Neural cell (in vitro differentiated cells): Measurements from ENCODE around the gene TDRKH. TPM values are rescaled to one million over a fixed set of nuclear protein-coding genes. Genes with fewer than 3 reads are reported as not detected.

Source experiments
- H2AFZ ChIP-seq: fragments of 200-600, 300-800 bp; sonication (generic), shearing (Covaris generic); 2 replicates; pipeline ENCODE4 v1.6.0; 2014; ENCODE audit warnings: low read depth, mild to moderate bottlenecking, antibody characterized with exemption, low read length, moderate library complexity
- H3F3A ChIP-seq: fragments of 200-600 bp; shearing (Covaris generic); 2 replicates; pipeline ENCODE4 v1.6.1; 2016; ENCODE audit warnings: mild to moderate bottlenecking, moderate library complexity, mixed read lengths, antibody characterized with exemption, low read length; ENCODE audit not compliant: insufficient read depth, poor library complexity, severe bottlenecking
- H3K27ac ChIP-seq: fragments of 200-600, 300-800 bp; sonication (generic), shearing (Covaris generic); 2 replicates; pipeline ENCODE4 v1.5.1; 2014; ENCODE audit warnings: mild to moderate bottlenecking, low read length, moderate library complexity
- H3K27me3 ChIP-seq: fragments of 300-800, 200-600 bp; sonication (generic), shearing (Covaris generic); 2 replicates; pipeline ENCODE4 v1.6.0; 2014; ENCODE audit warnings: mild to moderate bottlenecking, low read depth, low read length, moderate library complexity; ENCODE audit not compliant: insufficient read depth
- H3K36me3 ChIP-seq: fragments of 300-800, 200-600 bp; sonication (generic), shearing (Covaris generic); 2 replicates; pipeline ENCODE4 v1.5.1; 2014; ENCODE audit warnings: mild to moderate bottlenecking, antibody characterized with exemption, low read length, moderate library complexity; ENCODE audit not compliant: insufficient read depth
- H3K4me2 ChIP-seq: fragments of 300-800, 200-600 bp; sonication (generic), shearing (Covaris generic); 2 replicates; pipeline ENCODE4 v1.6.0; 2014; ENCODE audit warnings: mild to moderate bottlenecking, low read length
- H3K4me3 ChIP-seq: fragments of 300-800, 200-600 bp; sonication (generic), shearing (Covaris generic); 2 replicates; pipeline ENCODE4 v1.5.1; 2014; ENCODE audit warnings: mild to moderate bottlenecking, low read length, moderate library complexity
- H3K79me2 ChIP-seq: fragments of 200-600 bp; shearing (Covaris generic); replicated peaks from 2 replicates; pipeline ENCODE4 v1.6.0; 2014; ENCODE audit warnings: mild to moderate bottlenecking, low read length, moderate library complexity; ENCODE audit not compliant: insufficient read depth
- H3K9ac ChIP-seq: fragments of 300-800, 200-600 bp; sonication (generic), shearing (Covaris generic); 2 replicates; pipeline ENCODE4 v1.6.1; 2016; ENCODE audit warnings: mild to moderate bottlenecking, low read length, mixed read lengths
- H3K9me2 ChIP-seq: fragments of 200-600 bp; shearing (Covaris generic); 2 replicates; pipeline ENCODE4 v1.6.1; 2016; ENCODE audit warnings: mild to moderate bottlenecking, low read length, mixed read lengths; ENCODE audit not compliant: insufficient read depth
- H3K9me3 ChIP-seq: fragments of 200-600, 300-800 bp; sonication (generic), shearing (Covaris generic); 2 replicates; pipeline ENCODE4 v1.6.1; 2016; ENCODE audit warnings: mild to moderate bottlenecking, mixed run types, low read length, moderate library complexity, mixed read lengths
- H4K20me1 ChIP-seq: fragments of 200-600 bp; shearing (Covaris generic); 2 replicates; pipeline ENCODE4 v1.6.1; 2016; ENCODE audit warnings: mild to moderate bottlenecking, mixed run types; ENCODE audit not compliant: insufficient read depth
- EP300 ChIP-seq: fragments of 450-650 bp; conservative IDR thresholded peaks from 2 replicates; pipeline ENCODE4 v1.6.1; 2014; ENCODE audit warnings: antibody characterized with exemption, mild to moderate bottlenecking, moderate library complexity; ENCODE audit not compliant: poor library complexity, severe bottlenecking
- EZH2 ChIP-seq: fragments of 200-600, 300-800 bp; shearing (Covaris generic), sonication (generic); IDR thresholded peaks from 2 replicates; pipeline ENCODE4 v1.6.1; 2014; ENCODE audit warnings: antibody characterized with exemption, low read length, borderline replicate concordance, mild to moderate bottlenecking; ENCODE audit not compliant: insufficient read depth, poor library complexity, severe bottlenecking
- MXI1 ChIP-seq: fragments of 450-650 bp; conservative IDR thresholded peaks from 2 replicates; pipeline ENCODE4 v1.6.1; 2014; ENCODE audit warnings: antibody characterized with exemption, mild to moderate bottlenecking; ENCODE audit not compliant: poor library complexity, severe bottlenecking
- POLR2AphosphoS5 ChIP-seq: IDR thresholded peaks from 2 replicates; pipeline ENCODE4 v1.6.1; 2012
- RAD21 ChIP-seq: fragments of 450-650 bp; conservative IDR thresholded peaks from 2 replicates; pipeline ENCODE4 v1.6.1; 2014; ENCODE audit warnings: antibody characterized with exemption, mild to moderate bottlenecking, moderate library complexity
- SMC3 ChIP-seq: fragments of 450-650 bp; conservative IDR thresholded peaks from 2 replicates; pipeline ENCODE4 v1.6.1; 2014; ENCODE audit warnings: antibody characterized with exemption, mild to moderate bottlenecking, moderate library complexity; ENCODE audit not compliant: poor library complexity
- TAF1 ChIP-seq: IDR thresholded peaks from 2 replicates; pipeline ENCODE4 v1.6.1; 2012; ENCODE audit warnings: low read depth
- polyA plus RNA-seq: library from polyadenylated mRNA; depleted of rRNA; stranded (reverse); fragments of >200 nt; gene quantifications from 2 replicates; pipeline ENCODE4 v1.2.3, GENCODE V29; 2014
- small RNA-seq, 3 experiments: library from RNA; depleted of rRNA; stranded (forward); fragments of <200 nt; gene quantifications; one replicate each; pipeline ENCODE3, GENCODE V24; 2012
- TF ChIP-seq, protein P1 (sequence below): IDR thresholded peaks from 2 replicates; pipeline ENCODE4 v1.6.1; 2012; ENCODE audit warnings: borderline replicate concordance
- TF ChIP-seq, protein P2 (sequence below): fragments of 450-650 bp; IDR thresholded peaks from 2 replicates; pipeline ENCODE4 v1.5.1; 2014; ENCODE audit warnings: antibody characterized with exemption, mild to moderate bottlenecking, moderate library complexity; ENCODE audit not compliant: poor library complexity, severe bottlenecking

TDRKH gene
- polyA plus RNA-seq, 1 donor from 2014 or later, result 19.5 TPM

GRCh38 chr1:151728151-151729054 lies 61.9 kb downstream of the TDRKH start:
- Histone ChIP-seq H3K9ac (peak overlapping the region; percentile 35), H2AFZ (peak overlapping the region; percentile 9), H3K27me3 (no peaks in the 10 kb centered on the region), H3K79me2 (no peaks in the 10 kb centered on the region), H3K9me2 (no peaks in the 10 kb centered on the region), H3K9me3 (no peaks in the 10 kb centered on the region), H3K4me2 (no peak overlapping the region), H3K27ac (peak overlapping the region; percentile 5), H3F3A (no peaks in the 10 kb centered on the region), H3K36me3 (no peaks in the 10 kb centered on the region), H4K20me1 (no peaks in the 10 kb centered on the region), H3K4me3 (peak overlapping the region; percentile 15)
- TF ChIP-seq TAF1, result no peak
- no peak for TF ChIP-seq MXI1
- no peak for TF ChIP-seq EZH2
- TF ChIP-seq, protein P1, sequence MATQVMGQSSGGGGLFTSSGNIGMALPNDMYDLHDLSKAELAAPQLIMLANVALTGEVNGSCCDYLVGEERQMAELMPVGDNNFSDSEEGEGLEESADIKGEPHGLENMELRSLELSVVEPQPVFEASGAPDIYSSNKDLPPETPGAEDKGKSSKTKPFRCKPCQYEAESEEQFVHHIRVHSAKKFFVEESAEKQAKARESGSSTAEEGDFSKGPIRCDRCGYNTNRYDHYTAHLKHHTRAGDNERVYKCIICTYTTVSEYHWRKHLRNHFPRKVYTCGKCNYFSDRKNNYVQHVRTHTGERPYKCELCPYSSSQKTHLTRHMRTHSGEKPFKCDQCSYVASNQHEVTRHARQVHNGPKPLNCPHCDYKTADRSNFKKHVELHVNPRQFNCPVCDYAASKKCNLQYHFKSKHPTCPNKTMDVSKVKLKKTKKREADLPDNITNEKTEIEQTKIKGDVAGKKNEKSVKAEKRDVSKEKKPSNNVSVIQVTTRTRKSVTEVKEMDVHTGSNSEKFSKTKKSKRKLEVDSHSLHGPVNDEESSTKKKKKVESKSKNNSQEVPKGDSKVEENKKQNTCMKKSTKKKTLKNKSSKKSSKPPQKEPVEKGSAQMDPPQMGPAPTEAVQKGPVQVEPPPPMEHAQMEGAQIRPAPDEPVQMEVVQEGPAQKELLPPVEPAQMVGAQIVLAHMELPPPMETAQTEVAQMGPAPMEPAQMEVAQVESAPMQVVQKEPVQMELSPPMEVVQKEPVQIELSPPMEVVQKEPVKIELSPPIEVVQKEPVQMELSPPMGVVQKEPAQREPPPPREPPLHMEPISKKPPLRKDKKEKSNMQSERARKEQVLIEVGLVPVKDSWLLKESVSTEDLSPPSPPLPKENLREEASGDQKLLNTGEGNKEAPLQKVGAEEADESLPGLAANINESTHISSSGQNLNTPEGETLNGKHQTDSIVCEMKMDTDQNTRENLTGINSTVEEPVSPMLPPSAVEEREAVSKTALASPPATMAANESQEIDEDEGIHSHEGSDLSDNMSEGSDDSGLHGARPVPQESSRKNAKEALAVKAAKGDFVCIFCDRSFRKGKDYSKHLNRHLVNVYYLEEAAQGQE, result no peak
- TF ChIP-seq, protein P2, sequence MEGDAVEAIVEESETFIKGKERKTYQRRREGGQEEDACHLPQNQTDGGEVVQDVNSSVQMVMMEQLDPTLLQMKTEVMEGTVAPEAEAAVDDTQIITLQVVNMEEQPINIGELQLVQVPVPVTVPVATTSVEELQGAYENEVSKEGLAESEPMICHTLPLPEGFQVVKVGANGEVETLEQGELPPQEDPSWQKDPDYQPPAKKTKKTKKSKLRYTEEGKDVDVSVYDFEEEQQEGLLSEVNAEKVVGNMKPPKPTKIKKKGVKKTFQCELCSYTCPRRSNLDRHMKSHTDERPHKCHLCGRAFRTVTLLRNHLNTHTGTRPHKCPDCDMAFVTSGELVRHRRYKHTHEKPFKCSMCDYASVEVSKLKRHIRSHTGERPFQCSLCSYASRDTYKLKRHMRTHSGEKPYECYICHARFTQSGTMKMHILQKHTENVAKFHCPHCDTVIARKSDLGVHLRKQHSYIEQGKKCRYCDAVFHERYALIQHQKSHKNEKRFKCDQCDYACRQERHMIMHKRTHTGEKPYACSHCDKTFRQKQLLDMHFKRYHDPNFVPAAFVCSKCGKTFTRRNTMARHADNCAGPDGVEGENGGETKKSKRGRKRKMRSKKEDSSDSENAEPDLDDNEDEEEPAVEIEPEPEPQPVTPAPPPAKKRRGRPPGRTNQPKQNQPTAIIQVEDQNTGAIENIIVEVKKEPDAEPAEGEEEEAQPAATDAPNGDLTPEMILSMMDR, result no peak
- TF ChIP-seq RAD21, result no peak
- TF ChIP-seq EP300, result no peak
- TF ChIP-seq SMC3, result no peak
- no peak for TF ChIP-seq POLR2AphosphoS5

GRCh38 chr1:151723726-151724370 lies 66.5 kb downstream of the TDRKH start:
- H3K27me3 ChIP-seq, result no peaks in the 10 kb centered on the region
- H3K9me3 ChIP-seq, result no peaks in the 10 kb centered on the region
- no peak overlapping the region for H3K27ac ChIP-seq
- no peak overlapping the region for H3K4me2 ChIP-seq
- no peak overlapping the region for H3K4me3 ChIP-seq
- no peaks in the 10 kb centered on the region for H3K36me3 ChIP-seq
- TF ChIP-seq POLR2AphosphoS5, result no peak
- H3K9ac ChIP-seq, result no peak overlapping the region
- no peaks in the 10 kb centered on the region for H4K20me1 ChIP-seq
- no peak overlapping the region for H2AFZ ChIP-seq
- no peaks in the 10 kb centered on the region for H3K79me2 ChIP-seq
- H3K9me2 ChIP-seq, result no peaks in the 10 kb centered on the region
- no peaks in the 10 kb centered on the region for H3F3A ChIP-seq

Small RNAs within 50 kb of the gene (small RNA-seq; reads per million reads assigned to genes)
- gene RNU6-662P, result 0 reads per million in 3 experiments

Other genes with a start within 250 kb of the TDRKH start
- gene SNX27, start 178.4 kb downstream of the TDRKH start, polyA plus RNA-seq, result 30.2 and 32.4 TPM in 2 replicates
- 89.0 and 137 TPM in 2 replicates for gene CELF3, start 73.7 kb downstream of the TDRKH start, polyA plus RNA-seq
- 23.5 and 23.6 TPM in 2 replicates for gene RIIAD1, start 69.0 kb downstream of the TDRKH start, polyA plus RNA-seq
- gene MRPL9, start 27.0 kb downstream of the TDRKH start, polyA plus RNA-seq, result 119 and 134 TPM in 2 replicates
- not detected in 2 replicates for gene LINGO4, start 14.9 kb upstream of the TDRKH start, polyA plus RNA-seq
- gene RORC, start 41.3 kb upstream of the TDRKH start, polyA plus RNA-seq, result 0.28 and 0.45 TPM in 2 replicates
- not detected in 2 replicates for gene C2CD4D, start 49.3 kb upstream of the TDRKH start, polyA plus RNA-seq
- not detected in 2 replicates for gene THEM5, start 63.2 kb upstream of the TDRKH start, polyA plus RNA-seq
- 11.3 and 13.3 TPM in 2 replicates for gene THEM4, start 119.0 kb upstream of the TDRKH start, polyA plus RNA-seq
- 16.5 and 24.5 TPM in 2 replicates for gene S100A10, start 203.4 kb upstream of the TDRKH start, polyA plus RNA-seq
- gene S100A11, start 246.5 kb upstream of the TDRKH start, polyA plus RNA-seq, result not detected in 2 replicates